A673 (cell line): ENCODE measurements around the gene PFKP. TPM values are rescaled to one million over a fixed set of nuclear protein-coding genes. Genes with fewer than 3 reads are reported as not detected.

Experiments used
- BruUV-seq: library from RNA; stranded (reverse); fragments of 400-500 nt; replicated peaks from 2 replicates; lab custom pipeline; 2021; lab: Mats Ljungman, UMichigan
- CTCF ChIA-PET: fragments of 300-600 bp; sonication (Branson Sonifier 250); formaldehyde crosslinking; loops from one replicate; lab custom pipeline; 2022; ENCODE audit warnings: antibody characterized with exemption; lab: Charles Lee
- POLR2A ChIA-PET: fragments of 300-600 bp; sonication (Branson Sonifier 250); formaldehyde crosslinking; loops from one replicate; lab custom pipeline; 2022; ENCODE audit warnings: antibody characterized with exemption; ENCODE audit not compliant: low non-redundant PET; lab: Charles Lee
- DNase-seq: peaks from one replicate; pipeline ENCODE4 v3.0.0-alpha.2; 2015; ENCODE audit warnings: low spot score
- H3K27ac ChIP-seq: fragments of 200-600 bp; sonication (generic); 2 replicates; pipeline ENCODE4 v1.5.1; 2016; ENCODE audit warnings: mixed run types, low read depth, mild to moderate bottlenecking, mixed read lengths, antibody characterized with exemption, low read length; ENCODE audit not compliant: poor library complexity, severe bottlenecking
- H3K27me3 ChIP-seq: fragments of 200-600 bp; sonication (generic); replicated peaks from 2 replicates; pipeline ENCODE4 v1.6.1; 2017; ENCODE audit warnings: mixed run types, low read depth, mild to moderate bottlenecking, mixed read lengths, antibody characterized with exemption, low read length; ENCODE audit not compliant: insufficient read depth, poor library complexity
- H3K36me3 ChIP-seq: fragments of 200-600 bp; sonication (generic); 2 replicates; pipeline ENCODE4 v1.6.1; 2016; ENCODE audit warnings: mixed run types, mild to moderate bottlenecking, mixed read lengths, antibody characterized with exemption, low read length; ENCODE audit not compliant: insufficient read depth, poor library complexity, severe bottlenecking
- H3K4me1 ChIP-seq: fragments of 200-600 bp; sonication (generic); 2 replicates; pipeline ENCODE4 v1.6.1; 2017; ENCODE audit warnings: mixed run types, mild to moderate bottlenecking, mixed read lengths, antibody characterized with exemption, low read length; ENCODE audit not compliant: insufficient read depth, poor library complexity, severe bottlenecking
- H3K4me3 ChIP-seq: fragments of 200-600 bp; sonication (generic); 2 replicates; pipeline ENCODE4 v1.5.1; 2016; ENCODE audit warnings: low read depth, mixed run types, mild to moderate bottlenecking, mixed read lengths, low read length; ENCODE audit not compliant: poor library complexity, severe bottlenecking
- H3K9me3 ChIP-seq: fragments of 200-600 bp; sonication (generic); 2 replicates; pipeline ENCODE4 v1.6.1; 2016; ENCODE audit warnings: mixed run types, low read depth, mild to moderate bottlenecking, mixed read lengths, antibody characterized with exemption, low read length; ENCODE audit not compliant: poor library complexity, severe bottlenecking
- EZH2 ChIP-seq: fragments of 200-600 bp; sonication (generic); IDR thresholded peaks from 2 replicates; pipeline ENCODE4 v1.6.1; 2017; ENCODE audit warnings: borderline replicate concordance, low read depth, mild to moderate bottlenecking, mixed read lengths, antibody characterized with exemption, low read length; ENCODE audit not compliant: poor library complexity, severe bottlenecking
- intact Hi-C: fragments of 100-400 bp; cut with micrococcal nuclease; formaldehyde crosslinking; loops from one replicate; pipeline ENCODE4 v1.10.0; 2022; ENCODE audit not compliant: unreplicated experiment
- total RNA-seq: library from RNA; stranded (reverse); gene quantifications from 2 replicates; pipeline ENCODE4 v1.2.3, GENCODE V29; 2021
- TF ChIP-seq, protein P1 (sequence below): fragments of 300-800, 200-600 bp; sonication (generic); conservative IDR thresholded peaks from 2 replicates; pipeline ENCODE4 v1.5.1; 2017; ENCODE audit warnings: low read depth, mild to moderate bottlenecking, antibody characterized with exemption, low read length, moderate library complexity, mixed read lengths

Gene PFKP
- total RNA-seq, 1 experiment from 2014 or later: 232 TPM

DNA sequence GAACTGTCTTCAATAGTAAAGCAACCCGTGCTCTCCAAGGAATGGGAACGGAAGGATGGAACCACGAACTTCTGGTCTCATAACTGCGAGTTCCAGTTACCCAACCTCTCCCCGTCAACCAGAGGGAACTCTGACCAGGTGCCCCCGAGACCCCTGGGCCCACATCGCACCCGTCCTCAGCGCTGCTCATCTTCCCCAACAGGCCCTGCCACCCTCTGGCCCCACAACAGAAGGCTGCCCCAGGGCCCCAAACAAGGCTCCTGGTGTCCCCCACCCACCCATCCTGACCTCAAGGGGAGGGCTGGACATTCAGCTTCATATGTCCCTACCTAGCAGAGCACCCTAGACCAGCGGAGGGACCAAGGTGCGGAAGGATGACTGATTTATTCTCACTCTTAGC is 82.6 kb downstream of the PFKP start:
- peaks cover 80% of the 10 kb centered on the region for H3K36me3 ChIP-seq
- ChIA-PET CTCF (no interaction called here), POLR2A (no interaction called here)
- H3K9me3 ChIP-seq: no peaks in the 10 kb centered on the region
- no peak overlapping the region for H3K27ac ChIP-seq
- BruUV-seq: no TSS peak
- intact Hi-C loops: no loop called here
- TF ChIP-seq, protein P1, sequence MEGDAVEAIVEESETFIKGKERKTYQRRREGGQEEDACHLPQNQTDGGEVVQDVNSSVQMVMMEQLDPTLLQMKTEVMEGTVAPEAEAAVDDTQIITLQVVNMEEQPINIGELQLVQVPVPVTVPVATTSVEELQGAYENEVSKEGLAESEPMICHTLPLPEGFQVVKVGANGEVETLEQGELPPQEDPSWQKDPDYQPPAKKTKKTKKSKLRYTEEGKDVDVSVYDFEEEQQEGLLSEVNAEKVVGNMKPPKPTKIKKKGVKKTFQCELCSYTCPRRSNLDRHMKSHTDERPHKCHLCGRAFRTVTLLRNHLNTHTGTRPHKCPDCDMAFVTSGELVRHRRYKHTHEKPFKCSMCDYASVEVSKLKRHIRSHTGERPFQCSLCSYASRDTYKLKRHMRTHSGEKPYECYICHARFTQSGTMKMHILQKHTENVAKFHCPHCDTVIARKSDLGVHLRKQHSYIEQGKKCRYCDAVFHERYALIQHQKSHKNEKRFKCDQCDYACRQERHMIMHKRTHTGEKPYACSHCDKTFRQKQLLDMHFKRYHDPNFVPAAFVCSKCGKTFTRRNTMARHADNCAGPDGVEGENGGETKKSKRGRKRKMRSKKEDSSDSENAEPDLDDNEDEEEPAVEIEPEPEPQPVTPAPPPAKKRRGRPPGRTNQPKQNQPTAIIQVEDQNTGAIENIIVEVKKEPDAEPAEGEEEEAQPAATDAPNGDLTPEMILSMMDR: no peak
- TF ChIP-seq EZH2: no peak
- H3K4me1 ChIP-seq: no peaks in the 10 kb centered on the region
- DNase-seq: no peak
- H3K4me3 ChIP-seq: no peak overlapping the region
- no peaks in the 10 kb centered on the region for H3K27me3 ChIP-seq

DNA sequence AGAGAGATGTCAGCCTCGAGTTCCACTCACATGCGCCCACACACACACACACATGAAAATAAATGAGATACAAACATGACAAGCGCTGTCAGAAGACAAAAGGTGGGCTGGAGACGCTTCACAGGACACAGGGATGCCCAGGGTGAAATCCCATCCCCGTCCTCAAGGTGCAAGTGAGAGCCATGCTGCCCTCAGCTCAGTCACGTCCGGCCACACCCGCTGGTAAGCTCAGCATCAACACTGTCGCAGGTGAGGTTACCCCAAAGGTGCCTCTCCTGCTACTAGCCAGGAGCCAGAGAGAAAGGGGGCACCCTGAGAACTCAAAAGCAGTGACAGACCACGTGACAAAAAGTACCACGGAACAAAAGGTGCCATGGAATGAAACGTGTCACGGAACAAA is 83.0 kb downstream of the PFKP start:
- H3K9me3 ChIP-seq: no peaks in the 10 kb centered on the region
- TF ChIP-seq EZH2: no peak
- TF ChIP-seq, protein P1: no peak
- BruUV-seq: no TSS peak
- H3K4me1 ChIP-seq: no peaks in the 10 kb centered on the region
- H3K27ac ChIP-seq: no peak overlapping the region
- no peaks in the 10 kb centered on the region for H3K27me3 ChIP-seq
- DNase-seq: no peak
- intact Hi-C loops: no loop called here
- CTCF ChIA-PET: no interaction called here
- no peak overlapping the region for H3K4me3 ChIP-seq
- peaks cover 80% of the 10 kb centered on the region for H3K36me3 ChIP-seq
- POLR2A ChIA-PET: no interaction called here

DNA sequence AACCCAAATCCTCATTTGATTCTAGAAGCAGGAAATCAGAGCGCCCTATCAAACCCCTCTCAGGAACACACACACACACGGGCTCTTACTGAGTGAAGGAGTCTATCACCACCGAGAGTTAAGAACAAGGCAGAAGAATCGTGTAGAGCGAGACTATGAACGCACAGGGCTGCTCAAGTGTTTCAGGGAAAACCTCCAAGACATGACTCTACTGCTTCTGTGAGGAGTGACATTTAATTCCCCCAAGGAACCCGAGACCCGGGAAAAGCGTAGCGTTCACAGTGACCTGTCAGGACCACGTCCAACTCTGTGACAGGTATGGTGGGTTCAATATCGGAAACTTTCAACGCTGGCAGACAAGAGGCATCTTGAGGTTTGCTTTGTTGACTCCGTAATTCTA is 83.6 kb downstream of the PFKP start:
- POLR2A ChIA-PET: no interaction called here
- TF ChIP-seq EZH2: no peak
- TF ChIP-seq, protein P1: no peak
- H3K4me1 ChIP-seq: no peaks in the 10 kb centered on the region
- BruUV-seq: no TSS peak
- CTCF ChIA-PET: no interaction called here
- H3K27ac ChIP-seq: no peak overlapping the region
- DNase-seq: no peak
- intact Hi-C loops: no loop called here
- H3K9me3 ChIP-seq: no peaks in the 10 kb centered on the region
- peaks cover 81% of the 10 kb centered on the region for H3K36me3 ChIP-seq
- H3K27me3 ChIP-seq: no peaks in the 10 kb centered on the region
- no peak overlapping the region for H3K4me3 ChIP-seq
